Measurements from ENCODE around the gene MGA.

DNA sequence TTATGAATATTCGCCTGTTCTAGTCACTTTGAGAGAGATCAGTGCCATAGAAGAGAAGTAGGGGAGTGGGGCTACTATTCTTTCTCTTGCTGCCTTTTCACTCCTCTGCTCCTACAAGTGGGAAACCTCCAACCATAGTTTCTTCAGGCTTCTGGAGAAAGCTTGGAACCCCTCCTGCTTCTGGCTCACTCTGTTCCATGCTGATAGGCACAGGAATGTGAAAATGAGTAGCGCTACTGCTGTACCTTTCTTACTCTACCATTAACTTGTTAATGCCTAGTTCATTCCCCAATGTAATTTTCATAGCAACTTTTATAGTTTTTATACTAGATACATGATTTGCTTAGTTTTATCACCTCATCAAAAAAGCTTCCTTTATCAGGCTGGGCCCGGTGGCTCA lies 141.0 kb downstream of the MGA start:
- TF ChIP-seq, protein P1, sequence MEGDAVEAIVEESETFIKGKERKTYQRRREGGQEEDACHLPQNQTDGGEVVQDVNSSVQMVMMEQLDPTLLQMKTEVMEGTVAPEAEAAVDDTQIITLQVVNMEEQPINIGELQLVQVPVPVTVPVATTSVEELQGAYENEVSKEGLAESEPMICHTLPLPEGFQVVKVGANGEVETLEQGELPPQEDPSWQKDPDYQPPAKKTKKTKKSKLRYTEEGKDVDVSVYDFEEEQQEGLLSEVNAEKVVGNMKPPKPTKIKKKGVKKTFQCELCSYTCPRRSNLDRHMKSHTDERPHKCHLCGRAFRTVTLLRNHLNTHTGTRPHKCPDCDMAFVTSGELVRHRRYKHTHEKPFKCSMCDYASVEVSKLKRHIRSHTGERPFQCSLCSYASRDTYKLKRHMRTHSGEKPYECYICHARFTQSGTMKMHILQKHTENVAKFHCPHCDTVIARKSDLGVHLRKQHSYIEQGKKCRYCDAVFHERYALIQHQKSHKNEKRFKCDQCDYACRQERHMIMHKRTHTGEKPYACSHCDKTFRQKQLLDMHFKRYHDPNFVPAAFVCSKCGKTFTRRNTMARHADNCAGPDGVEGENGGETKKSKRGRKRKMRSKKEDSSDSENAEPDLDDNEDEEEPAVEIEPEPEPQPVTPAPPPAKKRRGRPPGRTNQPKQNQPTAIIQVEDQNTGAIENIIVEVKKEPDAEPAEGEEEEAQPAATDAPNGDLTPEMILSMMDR (IDR thresholded peaks at IDR 0.05): no peak
- TF ChIP-seq POLR2A (IDR thresholded peaks at IDR 0.05; ENCODE audit: low read depth) (no peak), POLR2AphosphoS5 (IDR thresholded peaks at IDR 0.05) (no peak), EP300 (IDR thresholded peaks at IDR 0.05) (no peak)

Measured in esophagus muscularis mucosa (tissue), 4 donors.